ENCODE results near the gene FHOD1. TPM values are rescaled to one million over a fixed set of nuclear protein-coding genes. Genes with fewer than 3 reads are reported as not detected.

Gene FHOD1
- total and polyA plus RNA-seq, 2 of the 4 experiments (the other 2 are of a cell fraction) = 13.8 to 64.0 TPM

DNA sequence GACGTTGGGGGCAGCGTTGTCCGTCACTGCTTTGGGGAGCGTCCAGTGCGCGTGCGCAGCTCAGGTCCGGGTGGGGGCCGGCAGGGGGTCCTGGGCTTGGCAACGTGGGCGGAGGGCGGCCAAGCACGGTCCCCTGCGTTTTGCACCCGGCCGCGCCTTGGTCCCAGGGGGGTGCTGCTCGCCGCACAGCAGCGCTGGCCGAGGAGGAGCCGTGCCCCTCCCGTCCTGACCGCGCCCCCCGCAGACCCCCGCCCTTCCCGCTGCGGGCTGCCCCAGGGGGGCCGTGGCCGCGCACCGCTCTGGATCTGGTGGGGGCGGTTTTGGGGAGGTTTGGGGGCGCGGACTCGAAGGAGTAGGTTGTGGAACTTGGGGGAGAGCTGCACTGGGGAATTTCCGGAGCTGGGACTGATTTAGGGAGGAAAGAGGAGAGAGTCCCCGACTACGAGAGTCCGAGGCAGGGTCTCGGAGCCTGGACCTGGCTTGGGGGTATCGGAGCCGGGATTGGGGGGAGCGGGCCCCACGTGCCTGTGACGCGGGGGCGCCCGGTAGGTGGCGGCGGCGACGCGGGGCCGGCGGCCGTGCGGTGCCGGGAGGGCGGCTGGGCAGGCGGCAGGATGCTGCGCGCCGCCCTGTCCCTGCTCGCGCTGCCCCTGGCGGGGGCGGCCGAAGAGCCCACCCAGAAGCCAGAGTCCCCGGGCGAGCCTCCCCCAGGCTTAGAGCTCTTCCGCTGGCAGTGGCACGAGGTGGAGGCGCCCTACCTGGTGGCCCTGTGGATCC lies 1.3 kb upstream of the FHOD1 start, which contains the start of gene SLC9A5 (continued):
- TF ChIP-seq BHLHE40 (IDR thresholded peaks at IDR 0.05; ENCODE audit: low read depth, low read length) = peak; percentile 72; the same call in 1 of the 2 replicates
- no peak for TF ChIP-seq SMC3 (IDR thresholded peaks at IDR 0.05; ENCODE audit: low read depth, low read length)

DNA sequence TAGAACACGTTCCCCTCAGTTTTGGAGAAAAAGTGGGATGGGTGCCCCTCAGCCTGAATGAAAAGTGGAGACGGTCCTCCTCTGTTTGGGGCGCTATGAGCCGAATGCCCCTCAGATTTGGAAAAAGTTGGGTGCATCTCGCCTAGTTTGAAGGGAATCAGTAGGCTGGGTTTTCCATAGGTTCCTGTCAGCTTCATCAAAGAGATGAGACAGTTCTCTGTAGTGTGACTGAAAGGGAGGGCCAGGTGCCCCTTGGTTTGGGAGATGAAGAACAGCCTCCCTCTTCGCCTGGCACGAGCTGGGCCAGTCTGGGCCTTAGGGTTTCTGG lies 756 bp upstream of the FHOD1 start:
- no peak overlapping the region for H3K18ac ChIP-seq (ENCODE audit: low read depth, low read length)
- intact Hi-C loops (cut with micrococcal nuclease) (loop anchor here (5.0 kb wide), 1 partner anchor 144 kb away; the partner anchor contains the start of gene TPPP3), in situ Hi-C loops (cut with MboI; ENCODE audit: low sequenced_read_pairs) (no loop called here), dilution Hi-C loops (cut with HindIII; ENCODE audit: low sequenced_read_pairs, unreplicated experiment) (no loop called here)
- H3K79me1 ChIP-seq (ENCODE audit: low read depth in 1 of 2, low read length in 2 of 2) = peaks cover 11 to 57% of the 10 kb centered on the region in 2 experiments; a peak in 3 of 4 replicates
- WGBS, 2 experiments (ENCODE audit: extremely low coverage in 2 of 2, insufficient read length in 1 of 2) = 4% methylated on average over 3 of the region's 7 CpGs; no CpG with 5 or more reads in 1 of the 2 experiments
- CTCF ChIA-PET = interaction anchor here (1.5 kb wide), 1 partner anchor 13 kb away, joined by 4 read pairs; no protein-coding TSS in a partner anchor
- H3K36me3 ChIP-seq (ENCODE audit: control insufficient read depth, insufficient read depth, low read length) = no peaks in the 10 kb centered on the region
- peak overlapping the region; percentile 87 for H3K23ac ChIP-seq (ENCODE audit: low read depth, low read length)
- peak overlapping the region; percentile 57; the same call in 1 of the 2 replicates for H3K27ac ChIP-seq (ENCODE audit: insufficient read depth, low read length)
- peak overlapping the region; percentile 59 for H3K4me3 ChIP-seq (ENCODE audit: insufficient read depth, low read depth, low read length)
- TF ChIP-seq RFX5 (IDR thresholded peaks at IDR 0.05; ENCODE audit: low read depth, low read length) = no peak
- no peak for TF ChIP-seq NFE2L2 (IDR thresholded peaks at IDR 0.05; ENCODE audit: low read depth, low read length)
- no peak for TF ChIP-seq MAFK (IDR thresholded peaks at IDR 0.05; ENCODE audit: low read depth, low read length)
- TF ChIP-seq SMC3 (IDR thresholded peaks at IDR 0.05; ENCODE audit: low read depth, low read length) = no peak
- TF ChIP-seq BHLHE40 (IDR thresholded peaks at IDR 0.05; ENCODE audit: low read depth, low read length) = no peak
- TF ChIP-seq MAZ (IDR thresholded peaks at IDR 0.05; ENCODE audit: borderline replicate concordance, low read depth, low read length) = no peak
- no peak for TF ChIP-seq CEBPB (IDR thresholded peaks at IDR 0.05; ENCODE audit: low read depth, low read length)
- no peak for TF ChIP-seq RCOR1 (IDR thresholded peaks at IDR 0.05; ENCODE audit: insufficient replicate concordance, low read length)
- no peaks in the 10 kb centered on the region for H3K27me3 ChIP-seq (ENCODE audit: control insufficient read depth, insufficient read depth, low read length)
- H3K9ac ChIP-seq (ENCODE audit: low read depth, low read length) = peak overlapping the region; percentile 81
- no TSS peak for BruUV-seq (replicated peaks)
- POLR2A ChIA-PET (ENCODE audit: unreplicated experiment) = no interaction called here
- peak overlapping the region; percentile 90 for H2AFZ ChIP-seq (replicated peaks; ENCODE audit: low read length, poor library complexity)
- H2AK5ac ChIP-seq (ENCODE audit: low read depth, low read length) = peak overlapping the region; percentile 93
- peaks cover 22% of the 10 kb centered on the region for H3K9me1 ChIP-seq (ENCODE audit: insufficient read depth, low read length)
- H2BK120ac ChIP-seq (ENCODE audit: low read depth, low read length) = no peak overlapping the region; the same call in 1 of the 2 replicates
- no peak overlapping the region for H2BK5ac ChIP-seq (ENCODE audit: low read depth, low read length, poor library complexity, severe bottlenecking)
- H3K4me1 ChIP-seq (ENCODE audit: control insufficient read depth, insufficient read depth, low read length) = peaks cover 38% of the 10 kb centered on the region
- no peaks in the 10 kb centered on the region for H3K9me3 ChIP-seq (ENCODE audit: control insufficient read depth, insufficient read depth, low read length)
- H4K8ac ChIP-seq (ENCODE audit: low read depth in 2 of 2, low read length in 2 of 2) = peak overlapping the region; percentile 35 to 83; a peak in 3 of 4 replicates
- H4K5ac ChIP-seq (ENCODE audit: low read depth, low read length) = no peak overlapping the region
- DNase-seq (no peak), ATAC-seq (ENCODE audit: low read depth) (no peak)
- H3K14ac ChIP-seq (replicated peaks; ENCODE audit: low read depth, low read length) = peak overlapping the region; percentile 60
- H3K56ac ChIP-seq (ENCODE audit: extremely low read depth, insufficient read depth, low read length) = peak overlapping the region; percentile 46; the same call in 1 of the 2 replicates
- H4K20me1 ChIP-seq (ENCODE audit: insufficient read depth, low read length) = no peaks in the 10 kb centered on the region; the same call in 1 of the 2 replicates
- H3K4ac ChIP-seq (ENCODE audit: low read depth, low read length) = peak overlapping the region; percentile 79
- H2BK15ac ChIP-seq (ENCODE audit: low read depth, low read length) = peak overlapping the region; percentile 34; the same call in 1 of the 3 replicates
- peak overlapping the region; percentile 88 for H3K4me2 ChIP-seq (ENCODE audit: low read depth, low read length)
- peak overlapping the region; percentile 73 for H4K91ac ChIP-seq (ENCODE audit: insufficient read depth, low read depth, low read length)
- H2AK9ac ChIP-seq (replicated peaks; ENCODE audit: low read depth, low read length, poor library complexity) = peak overlapping the region; percentile 87
- H2BK20ac ChIP-seq (ENCODE audit: low read depth, low read length) = peak overlapping the region; percentile 24; the same call in 1 of the 2 replicates
